HCT116 (cell line): ENCODE results near the gene PAXIP1.

ENCODE experiments used
- CEBPB ChIP-seq: IDR thresholded peaks from 2 replicates; pipeline ENCODE4 v1.6.1; 2012; ENCODE audit warnings: low read depth
- EGR1 ChIP-seq: IDR thresholded peaks from 2 replicates; pipeline ENCODE4 v1.6.1; 2012; ENCODE audit warnings: low read depth
- JUND ChIP-seq: IDR thresholded peaks from 2 replicates; pipeline ENCODE4 v1.6.1; 2012
- POLR2A ChIP-seq: IDR thresholded peaks from 2 replicates; pipeline ENCODE4 v1.7.0; 2011; ENCODE audit warnings: borderline replicate concordance; ENCODE audit not compliant: insufficient read depth, insufficient read length; ENCODE audit errors: extremely low read depth
- POLR2AphosphoS5 ChIP-seq: IDR thresholded peaks from 2 replicates; pipeline ENCODE4 v1.6.1; 2011; ENCODE audit warnings: mild to moderate bottlenecking, low read depth, low read length, moderate library complexity
- RAD21 ChIP-seq: IDR thresholded peaks from 2 replicates; pipeline ENCODE4 v1.6.1; 2012; ENCODE audit warnings: low read depth, mild to moderate bottlenecking
- TCF7L2 ChIP-seq: IDR thresholded peaks from 2 replicates; pipeline ENCODE4 v1.7.0; 2011; ENCODE audit warnings: borderline replicate concordance, inconsistent platforms; ENCODE audit not compliant: insufficient read depth, insufficient read length; ENCODE audit errors: extremely low read depth
- ZNF274 ChIP-seq: fragments of 200-500 bp; sonication (Bioruptor generic); IDR thresholded peaks from 2 replicates; pipeline ENCODE4 v1.6.1; 2014; ENCODE audit warnings: mild to moderate bottlenecking, low read depth, low read length, inconsistent platforms
- TF ChIP-seq, protein P1 (sequence below), 3 experiments: fragments of 200-600 bp in 1 of 3; sonication (generic) in 1 of 3; IDR thresholded peaks in 2 of 3; conservative IDR thresholded peaks in 1 of 3; 2 replicates each; pipeline ENCODE4 v1.5.1; 2012 to 2017; ENCODE audit warnings: low read depth in 2 of 3, low read length in 2 of 3, antibody characterized with exemption in 1 of 3, borderline replicate concordance in 1 of 3, control low read depth in 1 of 3, mild to moderate bottlenecking in 1 of 3, mixed read lengths in 1 of 3, mixed run types in 1 of 3, moderate library complexity in 1 of 3; ENCODE audit not compliant: insufficient read depth in 1 of 3
- TF ChIP-seq, protein P2 (sequence below): IDR thresholded peaks from 2 replicates; pipeline ENCODE4 v1.6.1; 2012; ENCODE audit warnings: low read depth

DNA sequence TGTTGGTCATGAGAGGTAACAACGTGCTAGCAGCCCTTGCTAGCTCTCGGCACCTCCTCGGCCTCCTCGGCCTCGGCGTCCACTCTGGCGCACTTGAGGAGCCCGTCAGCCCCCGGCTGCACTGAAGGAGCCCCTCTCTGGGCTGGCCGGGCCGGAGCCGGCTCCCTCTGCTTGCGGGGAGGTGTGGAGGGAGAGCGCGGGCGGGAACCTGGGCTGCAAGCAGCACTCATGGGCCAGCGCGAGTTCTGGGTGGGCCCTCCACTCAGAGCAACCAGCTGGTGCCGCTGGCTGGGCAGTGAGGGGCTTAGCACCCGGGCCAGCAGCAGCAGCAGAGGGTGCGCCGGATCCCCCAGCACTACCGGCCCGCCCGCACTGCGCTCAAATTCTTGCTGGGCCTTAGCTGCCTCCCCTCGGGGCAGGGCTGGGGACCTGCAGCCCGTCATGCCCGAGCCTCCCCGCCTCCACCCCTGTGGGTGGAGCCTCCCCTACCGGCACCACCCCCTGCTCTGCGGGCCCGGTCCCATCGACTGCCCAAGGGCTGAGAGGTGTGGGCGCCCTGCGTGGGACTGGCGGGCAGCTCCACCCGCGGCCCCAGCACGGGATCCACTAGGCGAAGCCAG, 96.1 kb downstream of the PAXIP1 start:
- TF ChIP-seq TCF7L2: no peak
- TF ChIP-seq, protein P1, sequence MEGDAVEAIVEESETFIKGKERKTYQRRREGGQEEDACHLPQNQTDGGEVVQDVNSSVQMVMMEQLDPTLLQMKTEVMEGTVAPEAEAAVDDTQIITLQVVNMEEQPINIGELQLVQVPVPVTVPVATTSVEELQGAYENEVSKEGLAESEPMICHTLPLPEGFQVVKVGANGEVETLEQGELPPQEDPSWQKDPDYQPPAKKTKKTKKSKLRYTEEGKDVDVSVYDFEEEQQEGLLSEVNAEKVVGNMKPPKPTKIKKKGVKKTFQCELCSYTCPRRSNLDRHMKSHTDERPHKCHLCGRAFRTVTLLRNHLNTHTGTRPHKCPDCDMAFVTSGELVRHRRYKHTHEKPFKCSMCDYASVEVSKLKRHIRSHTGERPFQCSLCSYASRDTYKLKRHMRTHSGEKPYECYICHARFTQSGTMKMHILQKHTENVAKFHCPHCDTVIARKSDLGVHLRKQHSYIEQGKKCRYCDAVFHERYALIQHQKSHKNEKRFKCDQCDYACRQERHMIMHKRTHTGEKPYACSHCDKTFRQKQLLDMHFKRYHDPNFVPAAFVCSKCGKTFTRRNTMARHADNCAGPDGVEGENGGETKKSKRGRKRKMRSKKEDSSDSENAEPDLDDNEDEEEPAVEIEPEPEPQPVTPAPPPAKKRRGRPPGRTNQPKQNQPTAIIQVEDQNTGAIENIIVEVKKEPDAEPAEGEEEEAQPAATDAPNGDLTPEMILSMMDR (IDR thresholded peaks at IDR 0.05 in 2 of 3, conservative IDR thresholded peaks at IDR 0.05 in 1 of 3; ENCODE audit: borderline replicate concordance in 1 of 3, insufficient read depth in 1 of 3, low read depth in 2 of 3, low read length in 2 of 3): no peak
- TF ChIP-seq POLR2AphosphoS5: no peak
- no peak for TF ChIP-seq EGR1
- no peak for TF ChIP-seq CEBPB
- TF ChIP-seq, protein P2, sequence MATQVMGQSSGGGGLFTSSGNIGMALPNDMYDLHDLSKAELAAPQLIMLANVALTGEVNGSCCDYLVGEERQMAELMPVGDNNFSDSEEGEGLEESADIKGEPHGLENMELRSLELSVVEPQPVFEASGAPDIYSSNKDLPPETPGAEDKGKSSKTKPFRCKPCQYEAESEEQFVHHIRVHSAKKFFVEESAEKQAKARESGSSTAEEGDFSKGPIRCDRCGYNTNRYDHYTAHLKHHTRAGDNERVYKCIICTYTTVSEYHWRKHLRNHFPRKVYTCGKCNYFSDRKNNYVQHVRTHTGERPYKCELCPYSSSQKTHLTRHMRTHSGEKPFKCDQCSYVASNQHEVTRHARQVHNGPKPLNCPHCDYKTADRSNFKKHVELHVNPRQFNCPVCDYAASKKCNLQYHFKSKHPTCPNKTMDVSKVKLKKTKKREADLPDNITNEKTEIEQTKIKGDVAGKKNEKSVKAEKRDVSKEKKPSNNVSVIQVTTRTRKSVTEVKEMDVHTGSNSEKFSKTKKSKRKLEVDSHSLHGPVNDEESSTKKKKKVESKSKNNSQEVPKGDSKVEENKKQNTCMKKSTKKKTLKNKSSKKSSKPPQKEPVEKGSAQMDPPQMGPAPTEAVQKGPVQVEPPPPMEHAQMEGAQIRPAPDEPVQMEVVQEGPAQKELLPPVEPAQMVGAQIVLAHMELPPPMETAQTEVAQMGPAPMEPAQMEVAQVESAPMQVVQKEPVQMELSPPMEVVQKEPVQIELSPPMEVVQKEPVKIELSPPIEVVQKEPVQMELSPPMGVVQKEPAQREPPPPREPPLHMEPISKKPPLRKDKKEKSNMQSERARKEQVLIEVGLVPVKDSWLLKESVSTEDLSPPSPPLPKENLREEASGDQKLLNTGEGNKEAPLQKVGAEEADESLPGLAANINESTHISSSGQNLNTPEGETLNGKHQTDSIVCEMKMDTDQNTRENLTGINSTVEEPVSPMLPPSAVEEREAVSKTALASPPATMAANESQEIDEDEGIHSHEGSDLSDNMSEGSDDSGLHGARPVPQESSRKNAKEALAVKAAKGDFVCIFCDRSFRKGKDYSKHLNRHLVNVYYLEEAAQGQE: no peak
- TF ChIP-seq ZNF274: no peak
- no peak for TF ChIP-seq JUND
- TF ChIP-seq POLR2A: no peak
- no peak for TF ChIP-seq RAD21
